Mucosa of descending colon (tissue), 3 donors: ENCODE results near the gene GCLM. TPM values are rescaled to one million over a fixed set of nuclear protein-coding genes. Genes with fewer than 3 reads are reported as not detected.
"Not testable (repeated sequence)": the region's sequence is repeated elsewhere in the genome, so short reads cannot be mapped to it uniquely, and the experiment has no call there.

Experiments
- ATAC-seq: fragments of 200-7000 bp; cut with Tn5 transposase; one replicate; pipeline ENCODE4 v1.9.1; 2020; ENCODE audit warnings: mild to moderate bottlenecking, moderate library complexity
- DNase-seq, 3 donors: peaks; one replicate each; pipeline ENCODE4 v3.0.0-alpha.2; 2020
- H3K36me3 ChIP-seq: fragments of 200-600 bp; one replicate; pipeline ENCODE4 v1.8.0; 2021; ENCODE audit warnings: low read depth, mild to moderate bottlenecking
- H3K4me1 ChIP-seq: fragments of 200-600 bp; one replicate; pipeline ENCODE4 v1.8.0; 2021; ENCODE audit warnings: low read depth, mild to moderate bottlenecking
- H3K4me3 ChIP-seq: fragments of 200-600 bp; one replicate; pipeline ENCODE4 v1.8.0; 2021; ENCODE audit warnings: mild to moderate bottlenecking
- H3K9me3 ChIP-seq: fragments of 200-600 bp; one replicate; pipeline ENCODE4 v1.8.0; 2021; ENCODE audit warnings: mild to moderate bottlenecking
- CTCF ChIP-seq: fragments of 200-600 bp; IDR thresholded peaks from one replicate; pipeline ENCODE4 v1.8.0; 2022; ENCODE audit warnings: antibody characterized with exemption, mild to moderate bottlenecking
- intact Hi-C, 2 donors: fragments of 100-400 bp; cut with DNase I in 1 of 2; cut with micrococcal nuclease in 1 of 2; formaldehyde crosslinking; loops; one replicate each; pipeline versions ENCODE4 v1.11.0 to v1.11.1; 2022; cut with DNase I, micrococcal nuclease
- long read RNA-seq, 2 donors: library from polyadenylated mRNA; unstranded; transcript quantifications; one replicate each; pipeline ENCODE4 v2.0.0, GENCODE V29; 2019 to 2021
- total RNA-seq, 3 donors: library from RNA; stranded (reverse); fragmentation: NEBNext Ultra II Directional in 2 of 3; extraction: Animal tissue kit (Norgen Biotek cat#: 25700) in 2 of 3; gene quantifications; one replicate each; pipeline versions ENCODE4 v1.2.1 to v1.2.4, GENCODE V29; 2021 to 2023
- donor health status: DM: no; HTN: no; CAD: no; lungs with moderate emphysema.
- donor health status: DM: no; HTN: no; CAD: no.
- donor health status: DM: no; HTN: yes; CAD: no.

GCLM gene
- 10 to 100 TPM; 10.2 to 15.3 (median 15.0) TPM for total RNA-seq
- long read RNA-seq, donor 1, full-length matches to known transcripts: 18 of 19 reads
- long read RNA-seq, donor 1, partial matches to known transcripts: 0 of 19 reads
- long read RNA-seq, donor 1, other reads (novel, unspliced or antisense): 1 of 19 reads
- long read RNA-seq, donor 2, full-length matches to known transcripts: 16 of 20 reads
- long read RNA-seq, donor 2, partial matches to known transcripts: 2 of 20 reads
- long read RNA-seq, donor 2, other reads (novel, unspliced or antisense): 2 of 20 reads

- Histone ChIP-seq H3K4me1 (peaks cover 2% of the 10 kb centered on the region), H3K4me3 (peak within 1 kb of the TSS; percentile 73), H3K36me3 (no peaks in the 10 kb centered on the region), H3K9me3 (no peaks in the 10 kb centered on the region)
- intact Hi-C loops: no loop called here
- peak; percentile 94 for TF ChIP-seq CTCF
- peak; percentile 93 to 96 (median 95) for DNase-seq
- peak; percentile 98 for ATAC-seq
Measured at GRCh38 chr1:93909146-93910050, at the start of gene GCLM. Gene GCLM (minus strand): TSS chr1:93909430. CDS start chr1:93909163, 267 bp downstream.

- TF ChIP-seq CTCF: no peak
- Histone ChIP-seq H3K4me1 (no peaks in the 10 kb centered on the region), H3K9me3 (peaks cover 16% of the 10 kb centered on the region), H3K36me3 (no peaks in the 10 kb centered on the region), H3K4me3 (no peak overlapping the region)
- DNase-seq (no peak), ATAC-seq (no peak)
- intact Hi-C loops: no loop called here
Measured at GRCh38 chr1:93958726-93959100, 49.5 kb upstream of the GCLM start.

GRCh38 chr1:93958032-93958725, 48.9 kb upstream of the GCLM start:
- intact Hi-C loops: no loop called here
- ATAC-seq (no peak), DNase-seq (no peak)
- no peak for TF ChIP-seq CTCF
- H3K9me3 ChIP-seq: peaks cover 16% of the 10 kb centered on the region
- H3K36me3 ChIP-seq: no peaks in the 10 kb centered on the region
- no peak overlapping the region for H3K4me3 ChIP-seq
- H3K4me1 ChIP-seq: no peaks in the 10 kb centered on the region

- TF ChIP-seq CTCF: no peak
- ATAC-seq: no peak
- Histone ChIP-seq H3K36me3 (no peaks in the 10 kb centered on the region), H3K9me3 (peaks cover 21% of the 10 kb centered on the region), H3K4me3 (no peak overlapping the region), H3K4me1 (no peaks in the 10 kb centered on the region)
- intact Hi-C loops: no loop called here
- no peak for DNase-seq
Measured at GRCh38 chr1:93955765-93956164, 46.5 kb upstream of the GCLM start.

GRCh38 chr1:93947002-93947686, 37.9 kb upstream of the GCLM start:
- H3K4me3 ChIP-seq, DNase-seq, intact Hi-C loops, H3K4me1 ChIP-seq, ATAC-seq, H3K36me3 ChIP-seq, H3K9me3 ChIP-seq: not testable (repeated sequence)
